HTR-8/SVneo (cell line): Measurements from ENCODE around the gene ICAM3.
A peak's percentile ranks its signal among the peaks of the same experiment; 100 is the strongest.
"Not testable (repeated sequence)": the region's sequence is repeated elsewhere in the genome, so short reads cannot be mapped to it uniquely, and the experiment has no call there.

Experiments used
- DNase-seq: peaks from one replicate; pipeline ENCODE4 v3.0.0; 2011; ENCODE audit warnings: low spot score, mixed read lengths; ENCODE audit not compliant: insufficient read length
- FAIRE-seq: peaks from 2 replicates; lab custom pipeline; 2011; peaks lifted over from hg19 to GRCh38; lab: Jason Lieb, UNC

Gene ICAM3

GRCh38 chr19:10352764-10353671 lies 13.6 kb upstream of the ICAM3 start:
- DNase-seq (no peak), FAIRE-seq (peak; percentile 54)

GRCh38 chr19:10346509-10346908 lies 7.1 kb upstream of the ICAM3 start:
- no peak for DNase-seq
- no peak for FAIRE-seq

- FAIRE-seq = no peak
- no peak for DNase-seq
Measured at GRCh38 chr19:10344780-10345179, 5.4 kb upstream of the ICAM3 start.

- no peak for DNase-seq
- no peak for FAIRE-seq
Measured at GRCh38 chr19:10343495-10343894, 4.1 kb upstream of the ICAM3 start.

GRCh38 chr19:10339977-10340376 lies 553 bp upstream of the ICAM3 start:
- DNase-seq = no peak

GRCh38 chr19:10338940-10339339 lies 484 bp downstream of the ICAM3 start:
- no peak for FAIRE-seq
- no peak for DNase-seq

More at GRCh38 chr19:10339977-10340376, 553 bp upstream of the ICAM3 start:
- FAIRE-seq = no peak

GRCh38 chr19:10336725-10337124 lies 2.7 kb downstream of the ICAM3 start:
- not testable (repeated sequence) for DNase-seq, FAIRE-seq

- DNase-seq (no peak), FAIRE-seq (no peak)
Measured at GRCh38 chr19:10335352-10335985, 4.0 kb downstream of the ICAM3 start.

- DNase-seq (peak; percentile 92), FAIRE-seq (peak; percentile 95)
Measured at GRCh38 chr19:10334588-10335351, 4.7 kb downstream of the ICAM3 start.

- DNase-seq = no peak
- no peak for FAIRE-seq
Measured at GRCh38 chr19:10333758-10334587, 5.5 kb downstream of the ICAM3 start.

GRCh38 chr19:10332965-10333757 lies 6.3 kb downstream of the ICAM3 start, which contains the start of gene RAVER1:
Gene RAVER1, minus strand, starts transcription at chr19:10333529. Its CDS starts 22 bp downstream, at chr19:10333507.
- FAIRE-seq (peak; percentile 99), DNase-seq (peak; percentile 99)

GRCh38 chr19:10332158-10332964 lies 7.1 kb downstream of the ICAM3 start:
- DNase-seq = no peak
- FAIRE-seq = no peak

GRCh38 chr19:10329555-10329954 lies 9.9 kb downstream of the ICAM3 start:
- FAIRE-seq (no peak), DNase-seq (no peak)

- DNase-seq = no peak
- FAIRE-seq = no peak
Measured at GRCh38 chr19:10328558-10329429, 10.6 kb downstream of the ICAM3 start.

GRCh38 chr19:10327793-10328192 lies 11.6 kb downstream of the ICAM3 start:
- FAIRE-seq (no peak), DNase-seq (no peak)

GRCh38 chr19:10325732-10326131 lies 13.7 kb downstream of the ICAM3 start:
- DNase-seq (no peak), FAIRE-seq (no peak)
